IMR-90 (cell line): ENCODE results near the gene CREBL2. TPM values are rescaled to one million over a fixed set of nuclear protein-coding genes. Genes with fewer than 3 reads are reported as not detected.

Source experiments
- ATAC-seq: fragments of 200-7000 bp; cut with Tn5 transposase; 2 replicates; pipeline ENCODE4 v1.9.1; 2020; ENCODE audit warnings: low read depth, mild to moderate bottlenecking, moderate library complexity
- BruUV-seq: library from RNA; stranded (reverse); fragments of 400-500 nt; replicated peaks from 2 replicates; lab custom pipeline; 2021; lab: Mats Ljungman, UMichigan
- CTCF ChIA-PET: fragments of 300-600 bp; formaldehyde crosslinking; extraction: SDS; loops from one replicate; lab custom pipeline; 2021; ENCODE audit warnings: antibody characterized with exemption; lab: Yijun Ruan, JAX
- POLR2A ChIA-PET: fragments of 300-600 bp; sonication (Branson Sonifier 250); formaldehyde crosslinking; loops from one replicate; lab custom pipeline; 2022; ENCODE audit warnings: antibody characterized with exemption; ENCODE audit not compliant: unreplicated experiment; lab: Charles Lee
- DNase-seq: peaks from one replicate; pipeline ENCODE4 v3.0.0; 2013
- H2AFZ ChIP-seq: replicated peaks from 2 replicates; pipeline ENCODE3; 2013; ENCODE audit warnings: low read length, mild to moderate bottlenecking; ENCODE audit not compliant: poor library complexity
- H2AK5ac ChIP-seq: 2 replicates; pipeline ENCODE4 v1.6.1; 2013; ENCODE audit warnings: low read depth, low read length, inconsistent platforms
- H2AK9ac ChIP-seq: replicated peaks from 2 replicates; pipeline ENCODE3; 2013; ENCODE audit warnings: mild to moderate bottlenecking, low read depth, low read length, moderate library complexity; ENCODE audit not compliant: poor library complexity
- H2BK120ac ChIP-seq: 2 replicates; pipeline ENCODE4 v1.6.1; 2013; ENCODE audit warnings: low read depth, low read length, inconsistent platforms
- H2BK15ac ChIP-seq: 3 replicates; pipeline ENCODE4 v1.6.1; 2013; ENCODE audit warnings: low read depth, low read length, inconsistent platforms
- H2BK20ac ChIP-seq: 2 replicates; pipeline ENCODE4 v1.6.1; 2013; ENCODE audit warnings: low read depth, mild to moderate bottlenecking, inconsistent platforms, low read length, moderate library complexity
- H2BK5ac ChIP-seq: 2 replicates; pipeline ENCODE4 v1.6.1; 2013; ENCODE audit warnings: mild to moderate bottlenecking, low read depth, low read length, inconsistent platforms; ENCODE audit not compliant: poor library complexity, severe bottlenecking
- H3K14ac ChIP-seq: replicated peaks from 2 replicates; pipeline ENCODE4 v1.6.1; 2013; ENCODE audit warnings: low read depth, low read length, inconsistent platforms
- H3K18ac ChIP-seq: 2 replicates; pipeline ENCODE4 v1.6.1; 2013; ENCODE audit warnings: low read depth, low read length, control low read depth
- H3K23ac ChIP-seq: 2 replicates; pipeline ENCODE4 v1.6.1; 2013; ENCODE audit warnings: low read depth, low read length, inconsistent platforms
- H3K27ac ChIP-seq: 2 replicates; pipeline ENCODE4 v1.5.1; 2013; ENCODE audit warnings: mild to moderate bottlenecking, control low read depth, low read length; ENCODE audit not compliant: insufficient read depth
- H3K27me3 ChIP-seq: 2 replicates; pipeline ENCODE4 v1.6.1; 2013; ENCODE audit warnings: low read length; ENCODE audit not compliant: control insufficient read depth, insufficient read depth
- H3K36me3 ChIP-seq: 2 replicates; pipeline ENCODE4 v1.6.1; 2013; ENCODE audit warnings: low read length, mixed read lengths; ENCODE audit not compliant: control insufficient read depth, insufficient read depth
- H3K4ac ChIP-seq: 2 replicates; pipeline ENCODE4 v1.6.1; 2013; ENCODE audit warnings: low read depth, low read length, inconsistent platforms
- H3K4me1 ChIP-seq: 2 replicates; pipeline ENCODE4 v1.6.1; 2013; ENCODE audit warnings: low read length, mixed read lengths; ENCODE audit not compliant: control insufficient read depth, insufficient read depth
- H3K4me2 ChIP-seq: 2 replicates; pipeline ENCODE4 v1.6.1; 2013; ENCODE audit warnings: low read depth, mild to moderate bottlenecking, control low read depth, low read length, moderate library complexity
- H3K4me3 ChIP-seq: 2 replicates; pipeline ENCODE4 v1.5.1; 2013; ENCODE audit warnings: low read depth, mild to moderate bottlenecking, control low read depth, low read length, moderate library complexity; ENCODE audit not compliant: insufficient read depth
- H3K56ac ChIP-seq: 2 replicates; pipeline ENCODE4 v1.6.1; 2013; ENCODE audit warnings: low read length, inconsistent platforms; ENCODE audit not compliant: insufficient read depth; ENCODE audit errors: extremely low read depth
- H3K79me1 ChIP-seq, 2 experiments: 2 replicates each; pipeline ENCODE4 v1.6.1; 2013; ENCODE audit warnings: low read length in 2 of 2, inconsistent platforms in 1 of 2, low read depth in 1 of 2
- H3K9ac ChIP-seq: 2 replicates; pipeline ENCODE4 v1.6.1; 2013; ENCODE audit warnings: low read depth, low read length, control low read depth
- H3K9me1 ChIP-seq: 2 replicates; pipeline ENCODE4 v1.6.1; 2013; ENCODE audit warnings: low read length, inconsistent platforms; ENCODE audit not compliant: insufficient read depth
- H3K9me3 ChIP-seq: 2 replicates; pipeline ENCODE4 v1.6.1; 2013; ENCODE audit warnings: low read length; ENCODE audit not compliant: control insufficient read depth, insufficient read depth
- H4K20me1 ChIP-seq: 2 replicates; pipeline ENCODE4 v1.6.1; 2013; ENCODE audit warnings: low read length, inconsistent platforms; ENCODE audit not compliant: insufficient read depth
- H4K5ac ChIP-seq: 2 replicates; pipeline ENCODE4 v1.6.1; 2013; ENCODE audit warnings: mild to moderate bottlenecking, low read depth, low read length, control low read depth
- H4K8ac ChIP-seq, 2 experiments: 2 replicates each; pipeline ENCODE4 v1.6.1; 2013; ENCODE audit warnings: low read depth in 2 of 2, low read length in 2 of 2, control low read depth in 1 of 2, inconsistent platforms in 1 of 2
- H4K91ac ChIP-seq: 2 replicates; pipeline ENCODE4 v1.6.1; 2013; ENCODE audit warnings: low read depth, low read length, inconsistent platforms; ENCODE audit not compliant: insufficient read depth
- BHLHE40 ChIP-seq: fragments of 150-350 bp; IDR thresholded peaks from 2 replicates; pipeline ENCODE4 v1.6.1; 2016; ENCODE audit warnings: mild to moderate bottlenecking, low read depth, low read length
- MAZ ChIP-seq: IDR thresholded peaks from 2 replicates; pipeline ENCODE4 v1.6.1; 2012; ENCODE audit warnings: low read depth, mild to moderate bottlenecking, low read length, improper control_type of control experiment, moderate library complexity, borderline replicate concordance
- RCOR1 ChIP-seq: IDR thresholded peaks from 2 replicates; pipeline ENCODE4 v1.6.1; 2012; ENCODE audit warnings: mild to moderate bottlenecking, low read length, improper control_type of control experiment; ENCODE audit not compliant: insufficient replicate concordance
- RFX5 ChIP-seq: IDR thresholded peaks from 2 replicates; pipeline ENCODE4 v1.8.0; 2012; ENCODE audit warnings: low read depth, mild to moderate bottlenecking, low read length, moderate library complexity
- WGBS, 2 experiments: methylation state at CpG; one replicate each; pipeline versions ENCODE4 v1.1.5 to v1.1.7; 2013; ENCODE audit warnings: missing lambda C conversion rate in 2 of 2; ENCODE audit not compliant: insufficient read length in 1 of 2; ENCODE audit errors: extremely low coverage in 2 of 2; 5-methylcytosine and 5-hydroxymethylcytosine counted together
- dilution Hi-C: fragments of 300-500 bp; cut with HindIII; formaldehyde crosslinking; loops from one replicate; pipeline ENCODE4 v1.14.3; 2018; ENCODE audit warnings: low sequenced_read_pairs; ENCODE audit not compliant: unreplicated experiment
- in situ Hi-C: fragments of 300-500 bp; cut with MboI; formaldehyde crosslinking; loops from 3 replicates; pipeline ENCODE4 v1.14.3; 2019; ENCODE audit warnings: low sequenced_read_pairs, inconsistent platforms, mixed read lengths
- intact Hi-C: fragments of 100-400 bp; cut with micrococcal nuclease; formaldehyde crosslinking; loops from 2 replicates; pipeline ENCODE4 v1.10.0; 2022
- polyA plus RNA-seq, 3 experiments: library from polyadenylated mRNA; depleted of rRNA; stranded (reverse); fragments of >200 nt; gene quantifications; 2 replicates each; pipeline ENCODE4 v1.2.3, GENCODE V29; 2012; ENCODE audit warnings: low replicate concordance in 1 of 3
- total RNA-seq: library from RNA; depleted of rRNA; stranded (reverse); fragments of >200 nt; gene quantifications from 2 replicates; pipeline ENCODE4 v1.2.3, GENCODE V29; 2012

CREBL2 gene
- total and polyA plus RNA-seq, 2 of the 4 experiments (the other 2 are of a cell fraction) = 11.5 to 19.0 TPM

GRCh38 chr12:12627308-12627827 lies 15.7 kb downstream of the CREBL2 start:
- no peak overlapping the region for H3K27ac ChIP-seq
- H3K4me2 ChIP-seq = no peak overlapping the region

More at GRCh38 chr12:12627308-12627827, 15.7 kb downstream of the CREBL2 start:
- Histone ChIP-seq H3K4me3 (no peak overlapping the region), H2BK5ac (no peak overlapping the region), H3K14ac (no peak overlapping the region), H3K27me3 (no peaks in the 10 kb centered on the region), H3K9me3 (peaks cover 3% of the 10 kb centered on the region), H2BK15ac (no peak overlapping the region), H4K8ac (no peak overlapping the region), H2BK20ac (no peak overlapping the region), H3K9ac (no peak overlapping the region), H2AFZ (no peak overlapping the region), H3K36me3 (0 out of 2 replicates have a peak, but pooled peaks cover 4% of the 10 kb centered on the region), H3K79me1 (peaks cover 12 to 31% of the 10 kb centered on the region in 2 experiments), H3K4ac (no peak overlapping the region), H2AK5ac (no peak overlapping the region), H2BK120ac (no peak overlapping the region), H3K23ac (no peak overlapping the region), H2AK9ac (no peak overlapping the region), H4K91ac (no peak overlapping the region), H3K4me1 (no peaks in the 10 kb centered on the region), H4K20me1 (peaks cover 10% of the 10 kb centered on the region; the same call in 1 of the 2 replicates), H3K18ac (no peak overlapping the region), H4K5ac (no peak overlapping the region), H3K56ac (no peak overlapping the region), H3K9me1 (no peaks in the 10 kb centered on the region)
- CTCF ChIA-PET = no interaction called here
- in situ Hi-C loops (no loop called here), intact Hi-C loops (no loop called here), dilution Hi-C loops (no loop called here)
- WGBS, 2 experiments = no CpG with 5 or more reads among the region's 2 CpGs
- POLR2A ChIA-PET = no interaction called here
- no peak for TF ChIP-seq RFX5
- no peak for TF ChIP-seq BHLHE40
- TF ChIP-seq MAZ = no peak
- no peak for TF ChIP-seq RCOR1
- DNase-seq (no peak), ATAC-seq (no peak)
- no TSS peak for BruUV-seq
